GM12878 (cell line): ENCODE measurements around the gene S100A6. TPM values are rescaled to one million over a fixed set of nuclear protein-coding genes. Genes with fewer than 3 reads are reported as not detected.

Source experiments
- ATAC-seq: fragments of 200-7000 bp; cut with Tn5 transposase; 3 replicates; pipeline ENCODE4 v1.9.1; 2020; ENCODE audit warnings: mild to moderate bottlenecking, moderate library complexity
- BruUV-seq: library from RNA; stranded (reverse); fragments of 400-500 nt; replicated peaks from 2 replicates; lab custom pipeline; 2021; lab: Mats Ljungman, UMichigan
- CTCF ChIA-PET: fragments of 300-600 bp; sonication (Branson Sonifier 250); formaldehyde crosslinking; extraction: SDS; loops from one replicate; lab custom pipeline; 2021; ENCODE audit warnings: inconsistent platforms; lab: Yijun Ruan, JAX
- POLR2A ChIA-PET: fragments of 350-600 bp; formaldehyde crosslinking; extraction: SDS; loops from one replicate; lab custom pipeline; 2021; ENCODE audit warnings: inconsistent platforms; lab: Charles Lee
- RAD21 ChIA-PET: fragments of 300-600 bp; sonication (Branson Sonifier 250); formaldehyde crosslinking; loops from one replicate; lab custom pipeline; 2023; ENCODE audit warnings: antibody characterized with exemption; ENCODE audit not compliant: unreplicated experiment; lab: Charles Lee
- SMC1A ChIA-PET: fragments of 300-600 bp; sonication (Branson Sonifier 250); formaldehyde crosslinking; loops from one replicate; lab custom pipeline; 2023; ENCODE audit not compliant: unreplicated experiment, uncharacterized antibody; lab: Charles Lee
- DNase-seq: peaks from one replicate; pipeline ENCODE4 v3.0.0-alpha.2; 2011; ENCODE audit warnings: low read depth, low spot score
- FAIRE-seq: peaks from 3 replicates; lab custom pipeline; 2011; peaks lifted over from hg19 to GRCh38; lab: Jason Lieb, UNC
- H2AFZ ChIP-seq: 2 replicates; pipeline ENCODE4 v1.6.0; 2011; ENCODE audit warnings: low read depth, low read length, control low read depth; ENCODE audit not compliant: control insufficient read depth
- H3K27ac ChIP-seq: 2 replicates; pipeline ENCODE4 v1.5.1; 2011; ENCODE audit warnings: control low read depth; ENCODE audit not compliant: control insufficient read depth, insufficient read depth
- H3K27me3 ChIP-seq, 2 experiments: replicated peaks in 1 of 2; 2 replicates each; pipeline versions ENCODE4 v1.6.0 to v1.6.1; 2011; ENCODE audit warnings: low read length in 1 of 2; ENCODE audit not compliant: control insufficient read depth in 2 of 2, insufficient read depth in 2 of 2
- H3K36me3 ChIP-seq, 2 experiments: 2 replicates each; pipeline ENCODE4 v1.5.1; 2011; ENCODE audit warnings: low read length in 1 of 2; ENCODE audit not compliant: control insufficient read depth in 2 of 2, insufficient read depth in 2 of 2
- H3K4me1 ChIP-seq: 2 replicates; pipeline ENCODE4 v1.6.1; 2011; ENCODE audit warnings: mild to moderate bottlenecking, low read length, moderate library complexity, mixed read lengths; ENCODE audit not compliant: control insufficient read depth, insufficient read depth
- H3K4me2 ChIP-seq: 2 replicates; pipeline ENCODE4 v1.6.0; 2011; ENCODE audit warnings: control low read depth; ENCODE audit not compliant: control insufficient read depth, insufficient read depth
- H3K4me3 ChIP-seq: fragments of 200-600 bp; sonication (generic); 2 replicates; pipeline ENCODE4 v1.5.1; 2016
- H3K79me2 ChIP-seq: 2 replicates; pipeline ENCODE4 v1.6.0; 2011; ENCODE audit warnings: low read length; ENCODE audit not compliant: control insufficient read depth, insufficient read depth
- H3K9ac ChIP-seq: 2 replicates; pipeline ENCODE4 v1.8.0; 2011; ENCODE audit warnings: low read length, control low read depth, mixed read lengths; ENCODE audit not compliant: control insufficient read depth, insufficient read depth
- H3K9me3 ChIP-seq: replicated peaks from 3 replicates; pipeline ENCODE4 v1.5.1; 2011; ENCODE audit warnings: mild to moderate bottlenecking, low read length; ENCODE audit not compliant: control insufficient read depth, insufficient read depth
- H4K20me1 ChIP-seq: 2 replicates; pipeline ENCODE4 v1.6.0; 2011; ENCODE audit not compliant: control insufficient read depth, insufficient read depth
- CBFB ChIP-seq: IDR thresholded peaks from 2 replicates; pipeline ENCODE4 v1.6.1; 2016; ENCODE audit warnings: antibody characterized with exemption, low read depth
- CHD1 ChIP-seq: IDR thresholded peaks from 2 replicates; pipeline ENCODE4 v1.6.1; 2012; ENCODE audit warnings: low read depth, low read length, improper control_type of control experiment
- EED ChIP-seq: sonication (generic); IDR thresholded peaks from 2 replicates; pipeline ENCODE4 v1.6.1; 2016; ENCODE audit warnings: antibody characterized with exemption, low read depth
- ETV6 ChIP-seq, 2 experiments: fragments of 450-650 bp in 1 of 2; IDR thresholded peaks in 1 of 2; conservative IDR thresholded peaks in 1 of 2; 2 replicates each; pipeline ENCODE4 v1.6.1; 2014; ENCODE audit warnings: antibody characterized with exemption in 1 of 2, borderline replicate concordance in 1 of 2, low read depth in 1 of 2, mild to moderate bottlenecking in 1 of 2, moderate library complexity in 1 of 2
- FOS ChIP-seq: IDR thresholded peaks from 3 replicates; pipeline ENCODE4 v1.6.1; 2011; ENCODE audit warnings: borderline replicate concordance; ENCODE audit not compliant: insufficient read length; ENCODE audit errors: extremely low read depth
- HDAC2 ChIP-seq: fragments of 200-600 bp; sonication (generic); IDR thresholded peaks from 2 replicates; pipeline ENCODE4 v1.6.1; 2017
- KAT2A ChIP-seq: conservative IDR thresholded peaks from 2 replicates; pipeline ENCODE4 v1.6.1; 2011; ENCODE audit warnings: low read depth, low read length; ENCODE audit not compliant: control insufficient read depth
- MYC ChIP-seq: IDR thresholded peaks from 2 replicates; pipeline ENCODE4 v1.6.1; 2011; ENCODE audit warnings: mild to moderate bottlenecking, low read length, moderate library complexity, inconsistent platforms; ENCODE audit not compliant: insufficient read depth, insufficient replicate concordance, insufficient read length, severe bottlenecking
- NBN ChIP-seq: fragments of 450-650 bp; IDR thresholded peaks from 2 replicates; pipeline ENCODE4 v1.6.1; 2016
- SIX5 ChIP-seq: IDR thresholded peaks from 2 replicates; pipeline ENCODE4 v1.6.1; 2011; ENCODE audit warnings: mild to moderate bottlenecking, low read depth, low read length, moderate library complexity; ENCODE audit not compliant: severe bottlenecking
- SP1 ChIP-seq: IDR thresholded peaks from one replicate; pipeline ENCODE4 v1.6.1; 2011; ENCODE audit warnings: low read depth, low read length
- WGBS: methylation state at CpG from one replicate; pipeline ENCODE4 v1.1.6; 2016; ENCODE audit warnings: low lambda C conversion rate; ENCODE audit not compliant: insufficient replicate concordance, insufficient coverage; ENCODE audit errors: missing lambda C conversion rate; 5-methylcytosine and 5-hydroxymethylcytosine counted together
- in situ Hi-C: fragments of 300-500 bp; cut with MboI; formaldehyde crosslinking; loops from 9 replicates; pipeline ENCODE4 v1.14.3; 2018; ENCODE audit warnings: mixed read lengths
- intact Hi-C: fragments of 100-400 bp; cut with micrococcal nuclease; formaldehyde crosslinking; loops from one replicate; pipeline ENCODE4 v1.14.2; 2022; ENCODE audit not compliant: unreplicated experiment
- polyA plus RNA-seq, 11 experiments: library from polyadenylated mRNA; depleted of rRNA in 4 of 11; unstranded in 6 of 11; stranded (reverse) in 5 of 11; fragments of >200 nt; fragmentation: Nextera tagmentation in 4 of 11; fragmentation: Illumina TruSeq in 1 of 11; extraction: Ambion mirVana in 4 of 11; extraction: Trizol in 1 of 11; gene quantifications; 1 replicate in 1 of 11; 2 replicates in 10 of 11; pipeline versions ENCODE4 v1.2.1 to v1.2.3, GENCODE V29; 2011 to 2016; ENCODE audit warnings: inconsistent platforms in 2 of 11, missing spikeins in 2 of 11, low read depth in 1 of 11
- total RNA-seq, 4 experiments: library from RNA; depleted of rRNA in 3 of 4; stranded (reverse); fragments of >200 nt in 3 of 4; fragmentation: Illumina TruSeq in 1 of 4; extraction: Trizol in 1 of 4; gene quantifications; 2 replicates each; pipeline versions ENCODE4 v1.2.1 to v1.2.3, GENCODE V29; 2013 to 2021
- TF ChIP-seq, protein P1 (sequence below): fragments of 450-650 bp; IDR thresholded peaks from 2 replicates; pipeline ENCODE4 v1.6.1; 2017; ENCODE audit warnings: antibody characterized with exemption, mild to moderate bottlenecking, moderate library complexity
- TF ChIP-seq, protein P2 (sequence below): fragments of 450-650 bp; IDR thresholded peaks from 2 replicates; pipeline ENCODE4 v1.6.1; 2018; ENCODE audit warnings: mild to moderate bottlenecking, low read depth, moderate library complexity; ENCODE audit not compliant: partially characterized antibody
- TF ChIP-seq, protein P3 (sequence below): fragments of 450-650 bp; IDR thresholded peaks from 2 replicates; pipeline ENCODE4 v1.6.1; 2016; ENCODE audit warnings: mild to moderate bottlenecking, moderate library complexity, borderline replicate concordance

S100A6 gene
- total and polyA plus RNA-seq, 10 of the 15 experiments (the other 5 are each of a cell fraction or from before 2014, with no cell fraction given): 7.2 to 121 (median 45.7) TPM

DNA sequence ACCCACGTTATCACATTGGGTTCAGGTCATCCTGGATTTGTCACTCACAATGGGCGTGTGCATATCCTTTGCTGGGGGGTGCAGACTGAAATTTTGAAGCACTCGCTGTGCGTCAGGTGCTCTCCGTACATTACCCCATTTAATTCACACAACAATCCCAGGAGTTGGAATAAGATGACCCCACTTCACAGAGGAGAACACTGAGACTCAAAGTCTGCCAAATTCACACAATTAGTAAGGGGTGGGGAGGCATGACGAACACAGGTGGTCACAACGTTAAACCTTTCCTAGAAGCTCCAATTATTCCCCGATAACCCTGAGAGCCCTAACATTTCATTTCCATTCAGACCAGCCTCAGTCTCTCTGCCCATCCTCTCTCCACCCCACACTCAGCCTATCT lies 33.7 kb upstream of the S100A6 start:
- ChIA-PET POLR2A (interaction anchor here (0.6 kb wide), 1 partner anchor 106 kb away, joined by 4 read pairs; no protein-coding TSS in a partner anchor), RAD21 (interaction anchor here (4.1 to 5.2 kb wide), 3 partner anchors 36 to 59 kb away, joined by 59 to 74 read pairs (median 60); partner anchors contain the start of genes S100A14 and S100A6), CTCF (interaction anchor here (1.3 to 7.5 kb wide), 9 partner anchors 25 to 212 kb away, joined by 3 to 216 read pairs (median 7); partner anchors contain the start of genes CHTOP, S100A14, S100A6 and S100A9), SMC1A (interaction anchor here (1.2 to 4.0 kb wide), 6 partner anchors 36 to 103 kb away, joined by 3 to 72 read pairs (median 6); partner anchors contain the start of genes CHTOP, S100A1, S100A14 and S100A6)
- FAIRE-seq (no peak), DNase-seq (no peak), ATAC-seq (no peak)
- H3K27ac ChIP-seq: no peak overlapping the region
- H3K4me3 ChIP-seq: no peak overlapping the region
- no peaks in the 10 kb centered on the region for H3K27me3 ChIP-seq
- no peaks in the 10 kb centered on the region for H4K20me1 ChIP-seq
- no TSS peak for BruUV-seq
- intact Hi-C loops (loop anchor here (2.0 to 5.0 kb wide), 3 partner anchors 37 to 217 kb away; no protein-coding TSS in a partner anchor), in situ Hi-C loops (no loop called here)
- no peaks in the 10 kb centered on the region for H3K79me2 ChIP-seq
- no peak overlapping the region for H3K4me2 ChIP-seq
- peaks cover 23% of the 10 kb centered on the region for H3K4me1 ChIP-seq
- H3K9me3 ChIP-seq: no peaks in the 10 kb centered on the region
- 21% methylated on average over 8 of the region's 8 CpGs for WGBS
- no peaks in the 10 kb centered on the region for H3K36me3 ChIP-seq
- no peak overlapping the region for H3K9ac ChIP-seq
- H2AFZ ChIP-seq: no peak overlapping the region
- TF ChIP-seq, protein P1, sequence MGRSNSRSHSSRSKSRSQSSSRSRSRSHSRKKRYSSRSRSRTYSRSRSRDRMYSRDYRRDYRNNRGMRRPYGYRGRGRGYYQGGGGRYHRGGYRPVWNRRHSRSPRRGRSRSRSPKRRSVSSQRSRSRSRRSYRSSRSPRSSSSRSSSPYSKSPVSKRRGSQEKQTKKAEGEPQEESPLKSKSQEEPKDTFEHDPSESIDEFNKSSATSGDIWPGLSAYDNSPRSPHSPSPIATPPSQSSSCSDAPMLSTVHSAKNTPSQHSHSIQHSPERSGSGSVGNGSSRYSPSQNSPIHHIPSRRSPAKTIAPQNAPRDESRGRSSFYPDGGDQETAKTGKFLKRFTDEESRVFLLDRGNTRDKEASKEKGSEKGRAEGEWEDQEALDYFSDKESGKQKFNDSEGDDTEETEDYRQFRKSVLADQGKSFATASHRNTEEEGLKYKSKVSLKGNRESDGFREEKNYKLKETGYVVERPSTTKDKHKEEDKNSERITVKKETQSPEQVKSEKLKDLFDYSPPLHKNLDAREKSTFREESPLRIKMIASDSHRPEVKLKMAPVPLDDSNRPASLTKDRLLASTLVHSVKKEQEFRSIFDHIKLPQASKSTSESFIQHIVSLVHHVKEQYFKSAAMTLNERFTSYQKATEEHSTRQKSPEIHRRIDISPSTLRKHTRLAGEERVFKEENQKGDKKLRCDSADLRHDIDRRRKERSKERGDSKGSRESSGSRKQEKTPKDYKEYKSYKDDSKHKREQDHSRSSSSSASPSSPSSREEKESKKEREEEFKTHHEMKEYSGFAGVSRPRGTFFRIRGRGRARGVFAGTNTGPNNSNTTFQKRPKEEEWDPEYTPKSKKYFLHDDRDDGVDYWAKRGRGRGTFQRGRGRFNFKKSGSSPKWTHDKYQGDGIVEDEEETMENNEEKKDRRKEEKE: no peak
- TF ChIP-seq FOS (no peak), SP1 (no peak), EED (no peak), CHD1 (no peak), MYC (no peak), SIX5 (no peak), ETV6 (conservative IDR thresholded peaks at IDR 0.05 in 1 of 2, IDR thresholded peaks at IDR 0.05 in 1 of 2; ENCODE audit: borderline replicate concordance in 1 of 2, low read depth in 1 of 2) (no peak), NBN (no peak), KAT2A (no peak), CBFB (no peak), HDAC2 (no peak)
- TF ChIP-seq, protein P2, sequence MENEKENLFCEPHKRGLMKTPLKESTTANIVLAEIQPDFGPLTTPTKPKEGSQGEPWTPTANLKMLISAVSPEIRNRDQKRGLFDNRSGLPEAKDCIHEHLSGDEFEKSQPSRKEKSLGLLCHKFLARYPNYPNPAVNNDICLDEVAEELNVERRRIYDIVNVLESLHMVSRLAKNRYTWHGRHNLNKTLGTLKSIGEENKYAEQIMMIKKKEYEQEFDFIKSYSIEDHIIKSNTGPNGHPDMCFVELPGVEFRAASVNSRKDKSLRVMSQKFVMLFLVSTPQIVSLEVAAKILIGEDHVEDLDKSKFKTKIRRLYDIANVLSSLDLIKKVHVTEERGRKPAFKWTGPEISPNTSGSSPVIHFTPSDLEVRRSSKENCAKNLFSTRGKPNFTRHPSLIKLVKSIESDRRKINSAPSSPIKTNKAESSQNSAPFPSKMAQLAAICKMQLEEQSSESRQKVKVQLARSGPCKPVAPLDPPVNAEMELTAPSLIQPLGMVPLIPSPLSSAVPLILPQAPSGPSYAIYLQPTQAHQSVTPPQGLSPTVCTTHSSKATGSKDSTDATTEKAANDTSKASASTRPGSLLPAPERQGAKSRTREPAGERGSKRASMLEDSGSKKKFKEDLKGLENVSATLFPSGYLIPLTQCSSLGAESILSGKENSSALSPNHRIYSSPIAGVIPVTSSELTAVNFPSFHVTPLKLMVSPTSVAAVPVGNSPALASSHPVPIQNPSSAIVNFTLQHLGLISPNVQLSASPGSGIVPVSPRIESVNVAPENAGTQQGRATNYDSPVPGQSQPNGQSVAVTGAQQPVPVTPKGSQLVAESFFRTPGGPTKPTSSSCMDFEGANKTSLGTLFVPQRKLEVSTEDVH: no peak
- TF ChIP-seq, protein P3, sequence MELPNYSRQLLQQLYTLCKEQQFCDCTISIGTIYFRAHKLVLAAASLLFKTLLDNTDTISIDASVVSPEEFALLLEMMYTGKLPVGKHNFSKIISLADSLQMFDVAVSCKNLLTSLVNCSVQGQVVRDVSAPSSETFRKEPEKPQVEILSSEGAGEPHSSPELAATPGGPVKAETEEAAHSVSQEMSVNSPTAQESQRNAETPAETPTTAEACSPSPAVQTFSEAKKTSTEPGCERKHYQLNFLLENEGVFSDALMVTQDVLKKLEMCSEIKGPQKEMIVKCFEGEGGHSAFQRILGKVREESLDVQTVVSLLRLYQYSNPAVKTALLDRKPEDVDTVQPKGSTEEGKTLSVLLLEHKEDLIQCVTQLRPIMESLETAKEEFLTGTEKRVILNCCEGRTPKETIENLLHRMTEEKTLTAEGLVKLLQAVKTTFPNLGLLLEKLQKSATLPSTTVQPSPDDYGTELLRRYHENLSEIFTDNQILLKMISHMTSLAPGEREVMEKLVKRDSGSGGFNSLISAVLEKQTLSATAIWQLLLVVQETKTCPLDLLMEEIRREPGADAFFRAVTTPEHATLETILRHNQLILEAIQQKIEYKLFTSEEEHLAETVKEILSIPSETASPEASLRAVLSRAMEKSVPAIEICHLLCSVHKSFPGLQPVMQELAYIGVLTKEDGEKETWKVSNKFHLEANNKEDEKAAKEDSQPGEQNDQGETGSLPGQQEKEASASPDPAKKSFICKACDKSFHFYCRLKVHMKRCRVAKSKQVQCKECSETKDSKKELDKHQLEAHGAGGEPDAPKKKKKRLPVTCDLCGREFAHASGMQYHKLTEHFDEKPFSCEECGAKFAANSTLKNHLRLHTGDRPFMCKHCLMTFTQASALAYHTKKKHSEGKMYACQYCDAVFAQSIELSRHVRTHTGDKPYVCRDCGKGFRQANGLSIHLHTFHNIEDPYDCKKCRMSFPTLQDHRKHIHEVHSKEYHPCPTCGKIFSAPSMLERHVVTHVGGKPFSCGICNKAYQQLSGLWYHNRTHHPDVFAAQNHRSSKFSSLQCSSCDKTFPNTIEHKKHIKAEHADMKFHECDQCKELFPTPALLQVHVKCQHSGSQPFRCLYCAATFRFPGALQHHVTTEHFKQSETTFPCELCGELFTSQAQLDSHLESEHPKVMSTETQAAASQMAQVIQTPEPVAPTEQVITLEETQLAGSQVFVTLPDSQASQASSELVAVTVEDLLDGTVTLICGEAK: no peak
